Spleen (tissue), 11 donors: Measurements from ENCODE around the gene CPD. TPM values are rescaled to one million over a fixed set of nuclear protein-coding genes. Genes with fewer than 3 reads are reported as not detected.
"Not testable (repeated sequence)": the region's sequence is repeated elsewhere in the genome, so short reads cannot be mapped to it uniquely, and the experiment has no call there.

Experiments used
- DNase-seq: peaks from one replicate; pipeline ENCODE4 v3.0.0-alpha.2; 2020
- H3K27ac ChIP-seq, 8 donors: fragments of 200-600 bp; sonication (generic) in 7 of 8; 1 replicate in 4 of 8; 2 replicates in 4 of 8; pipeline versions ENCODE4 v1.5.0 to v1.8.0; 2016 to 2021; ENCODE audit warnings: inconsistent platforms in 4 of 8, mild to moderate bottlenecking in 4 of 8, moderate library complexity in 1 of 8
- H3K27me3 ChIP-seq, 7 donors: fragments of 200-600 bp; sonication (generic) in 6 of 7; replicated peaks in 1 of 7; 1 replicate in 4 of 7; 2 replicates in 3 of 7; pipeline versions ENCODE4 v1.5.0 to v1.8.0; 2016 to 2021; ENCODE audit warnings: inconsistent platforms in 3 of 7, mild to moderate bottlenecking in 1 of 7
- H3K36me3 ChIP-seq, 6 donors: fragments of 200-600 bp; sonication (generic) in 5 of 6; 1 replicate in 4 of 6; 2 replicates in 2 of 6; pipeline versions ENCODE4 v1.5.0 to v1.8.0; 2016 to 2021; ENCODE audit warnings: inconsistent platforms in 2 of 6
- H3K4me1 ChIP-seq, 6 donors: fragments of 200-600 bp; sonication (generic) in 5 of 6; 1 replicate in 3 of 6; 2 replicates in 3 of 6; pipeline versions ENCODE4 v1.5.0 to v1.8.0; 2016 to 2021; ENCODE audit warnings: inconsistent platforms in 3 of 6
- H3K4me3 ChIP-seq, 8 donors: fragments of 200-600 bp; sonication (generic) in 7 of 8; 1 replicate in 4 of 8; 2 replicates in 4 of 8; pipeline versions ENCODE4 v1.5.0 to v1.8.0; 2016 to 2021; ENCODE audit warnings: inconsistent platforms in 4 of 8, mild to moderate bottlenecking in 4 of 8, moderate library complexity in 2 of 8
- H3K9me3 ChIP-seq, 8 donors: fragments of 200-600 bp; sonication (generic) in 7 of 8; 1 replicate in 4 of 8; 2 replicates in 4 of 8; pipeline versions ENCODE4 v1.5.0 to v1.8.0; 2016 to 2021; ENCODE audit warnings: inconsistent platforms in 4 of 8
- CTCF ChIP-seq, 11 experiments: fragments of 200-600 bp in 7 of 11; fragments of 450-650 bp in 4 of 11; sonication (generic) in 4 of 11; IDR thresholded peaks in 8 of 11; conservative IDR thresholded peaks in 3 of 11; 1 replicate in 7 of 11; 2 replicates in 4 of 11; pipeline versions ENCODE4 v1.4.0 to v1.8.0; 2016 to 2021; ENCODE audit warnings: antibody characterized with exemption in 11 of 11, inconsistent platforms in 4 of 11, mild to moderate bottlenecking in 1 of 11
- POLR2A ChIP-seq, 3 donors: fragments of 450-650 bp; IDR thresholded peaks; one replicate each; pipeline ENCODE4 v1.5.1; 2017; ENCODE audit warnings: antibody characterized with exemption in 3 of 3, mild to moderate bottlenecking in 1 of 3
- POLR2AphosphoS5 ChIP-seq, 3 donors: sonication (generic); formaldehyde crosslinking; IDR thresholded peaks; one replicate each; pipeline ENCODE4 v1.5.1; 2017; ENCODE audit warnings: antibody characterized with exemption in 3 of 3
- WGBS, 5 donors: extraction: QIAGEN DNeasy Blood & Tissue Kit in 3 of 5; methylation state at CpG; one replicate each; pipeline versions ENCODE4 v1.1.5 to v1.1.7; 2013 to 2018; 5-methylcytosine and 5-hydroxymethylcytosine counted together
- intact Hi-C: fragments of 100-400 bp; cut with DNase I; formaldehyde crosslinking; loops from one replicate; pipeline ENCODE4 v1.15.0; 2023; ENCODE audit warnings: low total_unique reads
- polyA plus RNA-seq, 3 donors: library from polyadenylated mRNA; stranded (reverse); fragments of 200-250 nt; gene quantifications; one replicate each; pipeline ENCODE4 v1.2.1, GENCODE V29; 2013
- total RNA-seq, 7 donors: library from RNA; depleted of rRNA in 3 of 7; stranded (reverse); fragments of >200 nt in 3 of 7; fragmentation: NEBNext Ultra II Directional in 4 of 7; extraction: Animal tissue kit (Norgen Biotek cat#: 25700) in 4 of 7; gene quantifications; one replicate each; pipeline versions ENCODE4 v1.1.0 to v1.2.1, GENCODE V29; 2016 to 2021
- donor health status: healthy with polysubstance abuse.
- donor health status: DM: no; HTN: no; CAD: no; lungs with moderate emphysema.
- donor health status: DM: no; HTN: no; CAD: no.
- donor health status: Bipolar disorder and iron deficiency.
- donor health status: healthy.
- donor health status: DM: no; HTN: no; CAD: no.
- donor health status: DM: yes; HTN: yes; CAD: no.

The CPD gene
- total and polyA plus RNA-seq, 10 donors = 1.6 to 83.8 (median 39.6) TPM

GRCh38 chr17:30413109-30413508 lies 34.4 kb downstream of the CPD start:
- H3K27me3 ChIP-seq = no peaks in the 10 kb centered on the region
- intact Hi-C loops = no loop called here
- TF ChIP-seq CTCF (IDR thresholded peaks at IDR 0.05 in 8 of 11, conservative IDR thresholded peaks at IDR 0.05 in 3 of 11) (no peak), POLR2A (IDR thresholded peaks at IDR 0.05) (no peak), POLR2AphosphoS5 (IDR thresholded peaks at IDR 0.05) (no peak)
- no peak overlapping the region for H3K27ac ChIP-seq
- H3K36me3 ChIP-seq = peaks cover 0 to 8% (median 0%) of the 10 kb centered on the region in 6 donors
- WGBS, 5 donors = 88 to 94% (median 89%) methylated on average over 4 of the region's 4 CpGs
- no peaks in the 10 kb centered on the region for H3K9me3 ChIP-seq
- H3K4me3 ChIP-seq = no peak overlapping the region
- H3K4me1 ChIP-seq = no peaks in the 10 kb centered on the region
- DNase-seq = no peak

GRCh38 chr17:30414486-30414885 lies 35.8 kb downstream of the CPD start:
- Histone ChIP-seq H3K9me3 (no peaks in the 10 kb centered on the region), H3K36me3 (peaks cover 0 to 8% (median 0%) of the 10 kb centered on the region in 6 donors), H3K4me3 (no peak overlapping the region), H3K27ac (no peak overlapping the region), H3K4me1 (no peaks in the 10 kb centered on the region), H3K27me3 (no peaks in the 10 kb centered on the region)
- TF ChIP-seq CTCF (IDR thresholded peaks at IDR 0.05 in 8 of 11, conservative IDR thresholded peaks at IDR 0.05 in 3 of 11) = no peak
- TF ChIP-seq POLR2AphosphoS5 (IDR thresholded peaks at IDR 0.05) = no peak
- TF ChIP-seq POLR2A (IDR thresholded peaks at IDR 0.05) = no peak
- intact Hi-C loops = no loop called here
- 82 to 97% (median 94%) methylated on average over 4 of the region's 4 CpGs for WGBS, 5 donors
- DNase-seq = no peak

- TF ChIP-seq POLR2AphosphoS5 (IDR thresholded peaks at IDR 0.05) (no peak), POLR2A (IDR thresholded peaks at IDR 0.05) (no peak), CTCF (IDR thresholded peaks at IDR 0.05 in 8 of 11, conservative IDR thresholded peaks at IDR 0.05 in 3 of 11) (no peak)
- no peaks in the 10 kb centered on the region for H3K27me3 ChIP-seq
- no peak overlapping the region for H3K27ac ChIP-seq
- H3K4me1 ChIP-seq = no peaks in the 10 kb centered on the region
- DNase-seq = no peak
- intact Hi-C loops = no loop called here
- H3K36me3 ChIP-seq = peaks cover 0 to 8% (median 0%) of the 10 kb centered on the region in 6 donors
- H3K9me3 ChIP-seq = no peaks in the 10 kb centered on the region
- no peak overlapping the region for H3K4me3 ChIP-seq
These were observed 36.8 kb downstream of the CPD start for GRCh38 chr17:30415491-30415890.

GRCh38 chr17:30418070-30418469 lies 39.3 kb downstream of the CPD start:
- peaks cover 0 to 25% (median 10%) of the 10 kb centered on the region in 6 donors for H3K36me3 ChIP-seq
- H3K4me3 ChIP-seq, H3K27ac ChIP-seq, H3K9me3 ChIP-seq, H3K27me3 ChIP-seq, DNase-seq, intact Hi-C loops, H3K4me1 ChIP-seq: not testable (repeated sequence)
- 58 to 94% (median 91%) methylated on average over 1 of the region's 1 CpG for WGBS, 5 donors

- no peak overlapping the region for H3K27ac ChIP-seq
- no peaks in the 10 kb centered on the region for H3K9me3 ChIP-seq
- TF ChIP-seq POLR2A (IDR thresholded peaks at IDR 0.05) = no peak
- no peak for TF ChIP-seq POLR2AphosphoS5 (IDR thresholded peaks at IDR 0.05)
- no peak for TF ChIP-seq CTCF (IDR thresholded peaks at IDR 0.05 in 8 of 11, conservative IDR thresholded peaks at IDR 0.05 in 3 of 11)
- H3K36me3 ChIP-seq = peaks cover 0 to 60% (median 18%) of the 10 kb centered on the region in 6 donors
- WGBS, 5 donors = 87 to 94% (median 92%) methylated on average over 4 of the region's 4 CpGs
- H3K27me3 ChIP-seq = no peaks in the 10 kb centered on the region
- H3K4me3 ChIP-seq = no peak overlapping the region
- DNase-seq = no peak
- intact Hi-C loops = no loop called here
- H3K4me1 ChIP-seq = no peaks in the 10 kb centered on the region
These were observed 42.9 kb downstream of the CPD start for GRCh38 chr17:30421592-30421991.
